Ishikawa (cell line): ENCODE data around the gene AP2M1.

Experiments
- CEBPB ChIP-seq: IDR thresholded peaks from 2 replicates; pipeline ENCODE4 v1.6.1; 2012
- EGR1 ChIP-seq: IDR thresholded peaks from 2 replicates; pipeline ENCODE4 v1.6.1; 2012
- EP300 ChIP-seq: IDR thresholded peaks from 2 replicates; pipeline ENCODE4 v1.6.1; 2012; ENCODE audit warnings: borderline replicate concordance
- FOXM1 ChIP-seq: IDR thresholded peaks from 2 replicates; pipeline ENCODE4 v1.6.1; 2012; ENCODE audit warnings: low read depth, borderline replicate concordance
- MAX ChIP-seq: IDR thresholded peaks from 2 replicates; pipeline ENCODE4 v1.6.1; 2012
- RAD21 ChIP-seq: IDR thresholded peaks from 2 replicates; pipeline ENCODE4 v1.6.1; 2012; ENCODE audit warnings: low read depth
- REST ChIP-seq: IDR thresholded peaks from 2 replicates; pipeline ENCODE4 v1.6.1; 2012; ENCODE audit warnings: low read depth, mild to moderate bottlenecking
- TAF1 ChIP-seq: IDR thresholded peaks from 2 replicates; pipeline ENCODE4 v1.6.1; 2012; ENCODE audit warnings: low read depth, mild to moderate bottlenecking
- TCF12 ChIP-seq: IDR thresholded peaks from 2 replicates; pipeline ENCODE4 v1.6.1; 2012; ENCODE audit warnings: low read depth
- USF1 ChIP-seq: IDR thresholded peaks from 2 replicates; pipeline ENCODE4 v1.6.1; 2012
- YY1 ChIP-seq: IDR thresholded peaks from 2 replicates; pipeline ENCODE4 v1.6.1; 2012; ENCODE audit warnings: low read depth
- ZBTB7A ChIP-seq: IDR thresholded peaks from 2 replicates; pipeline ENCODE4 v1.6.1; 2012; ENCODE audit warnings: low read depth

- TF ChIP-seq TAF1 (no peak), REST (no peak), YY1 (no peak), TCF12 (no peak), EP300 (no peak), ZBTB7A (no peak), MAX (no peak), RAD21 (no peak), FOXM1 (no peak), EGR1 (no peak), CEBPB (no peak), USF1 (no peak)
Observed at GRCh38 chr3:184183679-184184078, 9.0 kb downstream of the AP2M1 start.
